CD14-positive monocyte (primary cell): Measurements from ENCODE around the gene DIDO1. TPM values are rescaled to one million over a fixed set of nuclear protein-coding genes. Genes with fewer than 3 reads are reported as not detected.
"Not testable (repeated sequence)": the region's sequence is repeated elsewhere in the genome, so short reads cannot be mapped to it uniquely, and the experiment has no call there.

Experiments
- DNase-seq, 3 donors: peaks; one replicate each; pipeline ENCODE4 v3.0.0-alpha.2; 2011 to 2022
- H2AFZ ChIP-seq: 2 replicates; pipeline ENCODE4 v1.6.0; 2012; ENCODE audit warnings: mild to moderate bottlenecking, low read depth, low read length, inconsistent platforms; ENCODE audit not compliant: insufficient read depth, poor library complexity, severe bottlenecking
- H3K27ac ChIP-seq, 2 donors: 1 replicate in 1 of 2; 2 replicates in 1 of 2; pipeline ENCODE4 v1.5.1; 2012 to 2013; ENCODE audit warnings: low read length in 2 of 2, control low read depth in 1 of 2, inconsistent platforms in 1 of 2, low read depth in 1 of 2, mild to moderate bottlenecking in 1 of 2
- H3K27me3 ChIP-seq, 2 donors: one replicate each; pipeline versions ENCODE4 v1.6.0 to v1.6.1; 2011 to 2013; ENCODE audit warnings: low read length in 2 of 2; ENCODE audit not compliant: control insufficient read depth in 2 of 2, insufficient read depth in 2 of 2
- H3K36me3 ChIP-seq, 2 donors: replicated peaks in 1 of 2; 1 replicate in 1 of 2; 2 replicates in 1 of 2; pipeline versions ENCODE4 v1.5.1 to v1.6.1; 2012 to 2013; ENCODE audit warnings: low read length in 2 of 2, control low read depth in 1 of 2, inconsistent platforms in 1 of 2, mild to moderate bottlenecking in 1 of 2; ENCODE audit not compliant: insufficient read depth in 2 of 2, control insufficient read depth in 1 of 2
- H3K4me1 ChIP-seq, 2 donors: 1 replicate in 1 of 2; 2 replicates in 1 of 2; pipeline versions ENCODE4 v1.5.1 to v1.6.1; 2012 to 2013; ENCODE audit warnings: low read length in 2 of 2, control low read depth in 1 of 2, inconsistent platforms in 1 of 2, mild to moderate bottlenecking in 1 of 2, moderate library complexity in 1 of 2; ENCODE audit not compliant: insufficient read depth in 2 of 2, control insufficient read depth in 1 of 2
- H3K4me2 ChIP-seq: replicated peaks from 2 replicates; pipeline ENCODE3; 2012; ENCODE audit warnings: low read length, moderate library complexity, mild to moderate bottlenecking; ENCODE audit not compliant: poor library complexity, severe bottlenecking; ENCODE audit errors: extremely low read depth
- H3K4me3 ChIP-seq, 3 experiments: fragments of 200-600 bp in 1 of 3; sonication (generic) in 1 of 3; replicated peaks in 1 of 3; 1 replicate in 2 of 3; 2 replicates in 1 of 3; pipeline ENCODE4 v1.5.1; 2011 to 2013; ENCODE audit warnings: low read length in 3 of 3, mild to moderate bottlenecking in 3 of 3, control low read depth in 2 of 3, low read depth in 2 of 3, inconsistent platforms in 1 of 3, moderate library complexity in 1 of 3
- H3K79me2 ChIP-seq: 2 replicates; pipeline ENCODE4 v1.6.0; 2012; ENCODE audit warnings: mild to moderate bottlenecking, control low read depth, inconsistent platforms, low read length, moderate library complexity; ENCODE audit not compliant: insufficient read depth
- H3K9ac ChIP-seq: 2 replicates; pipeline ENCODE4 v1.6.0; 2017; ENCODE audit warnings: low read length, mild to moderate bottlenecking; ENCODE audit not compliant: insufficient read depth, poor library complexity, severe bottlenecking
- H3K9me3 ChIP-seq, 2 donors: replicated peaks in 1 of 2; 1 replicate in 1 of 2; 2 replicates in 1 of 2; pipeline versions ENCODE4 v1.5.1 to v1.6.1; 2012 to 2013; ENCODE audit warnings: low read length in 2 of 2, control low read depth in 1 of 2; ENCODE audit not compliant: control insufficient read depth in 1 of 2, insufficient read depth in 1 of 2
- H4K20me1 ChIP-seq: 2 replicates; pipeline ENCODE4 v1.6.0; 2012; ENCODE audit warnings: mild to moderate bottlenecking, low read length, control low read depth, moderate library complexity; ENCODE audit not compliant: insufficient read depth
- H3K27ac Mint-ChIP-seq, 7 donors: one replicate each; pipeline ENCODE4 v1.8.0; 2020; ENCODE audit warnings: mild to moderate bottlenecking in 7 of 7, mixed read lengths in 7 of 7, moderate library complexity in 6 of 7, inconsistent platforms in 2 of 7
- H3K27me3 Mint-ChIP-seq, 3 donors: one replicate each; pipeline ENCODE4 v1.8.0; 2021 to 2022; ENCODE audit warnings: low read depth in 3 of 3, mild to moderate bottlenecking in 3 of 3, mixed read lengths in 3 of 3, moderate library complexity in 3 of 3, inconsistent platforms in 1 of 3
- H3K36me3 Mint-ChIP-seq, 2 donors: one replicate each; pipeline ENCODE4 v1.8.0; 2020; ENCODE audit warnings: mixed read lengths in 2 of 2, inconsistent platforms in 1 of 2, mild to moderate bottlenecking in 1 of 2
- H3K4me1 Mint-ChIP-seq: one replicate; pipeline ENCODE4 v1.8.0; 2020; ENCODE audit warnings: mild to moderate bottlenecking, mixed read lengths
- H3K4me3 Mint-ChIP-seq, 2 donors: one replicate each; pipeline ENCODE4 v1.8.0; 2020; ENCODE audit warnings: mild to moderate bottlenecking in 2 of 2, mixed read lengths in 2 of 2, moderate library complexity in 1 of 2
- H3K9me3 Mint-ChIP-seq, 7 donors: one replicate each; pipeline ENCODE4 v1.8.0; 2020 to 2022; ENCODE audit warnings: mixed read lengths in 7 of 7, mild to moderate bottlenecking in 6 of 7, moderate library complexity in 6 of 7, inconsistent platforms in 2 of 7
- WGBS: methylation state at CpG from one replicate; pipeline ENCODE4 v1.1.5; 2013; ENCODE audit warnings: missing lambda C conversion rate; ENCODE audit not compliant: insufficient coverage; 5-methylcytosine and 5-hydroxymethylcytosine counted together
- intact Hi-C, 2 donors: fragments of 100-400 bp; cut with micrococcal nuclease; formaldehyde crosslinking; loops; one replicate each; pipeline versions ENCODE4 v1.15.0 to v1.15.1; 2023
- polyA plus RNA-seq, 3 donors: library from polyadenylated mRNA; depleted of rRNA in 1 of 3; unstranded in 2 of 3; stranded (reverse) in 1 of 3; fragments of 300-500 nt in 2 of 3; fragments of >200 nt in 1 of 3; fragmentation: Illumina TruSeq in 2 of 3; gene quantifications; 1 replicate in 2 of 3; 2 replicates in 1 of 3; pipeline ENCODE4 v1.2.3, GENCODE V29; 2012 to 2021
- TF ChIP-seq, protein P1 (sequence below): fragments of 200-600 bp; IDR thresholded peaks from one replicate; pipeline ENCODE4 v1.8.0; 2022; ENCODE audit warnings: antibody characterized with exemption, mild to moderate bottlenecking

Gene DIDO1
- polyA plus RNA-seq, 3 donors = 8.5 to 23.8 (median 12.9) TPM

DNA sequence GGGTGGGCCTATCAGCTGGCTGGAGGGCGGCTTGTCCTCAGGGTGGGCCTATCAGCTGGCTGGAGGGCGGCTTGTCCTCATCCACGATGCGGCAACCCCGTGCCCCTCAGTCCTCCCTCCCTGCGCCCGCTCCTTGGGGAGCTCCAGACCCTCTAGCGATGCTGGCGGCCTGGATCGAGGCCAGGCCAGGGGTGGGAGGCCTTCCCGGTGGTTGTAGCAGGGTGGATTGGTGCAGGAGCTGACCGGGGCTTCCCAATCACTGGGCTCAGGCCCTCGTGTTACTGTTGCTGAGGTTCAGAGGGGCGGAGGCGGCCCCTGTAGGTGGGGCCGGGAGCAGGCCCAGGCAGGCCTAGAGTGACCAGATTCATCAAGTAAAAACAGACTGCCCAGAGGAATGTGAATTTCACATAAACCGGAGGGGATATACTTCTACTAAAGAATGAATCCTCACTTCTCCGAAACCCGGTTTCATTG, 35.0 kb upstream of the DIDO1 start:
- DNase-seq = no peak
- TF ChIP-seq, protein P1, sequence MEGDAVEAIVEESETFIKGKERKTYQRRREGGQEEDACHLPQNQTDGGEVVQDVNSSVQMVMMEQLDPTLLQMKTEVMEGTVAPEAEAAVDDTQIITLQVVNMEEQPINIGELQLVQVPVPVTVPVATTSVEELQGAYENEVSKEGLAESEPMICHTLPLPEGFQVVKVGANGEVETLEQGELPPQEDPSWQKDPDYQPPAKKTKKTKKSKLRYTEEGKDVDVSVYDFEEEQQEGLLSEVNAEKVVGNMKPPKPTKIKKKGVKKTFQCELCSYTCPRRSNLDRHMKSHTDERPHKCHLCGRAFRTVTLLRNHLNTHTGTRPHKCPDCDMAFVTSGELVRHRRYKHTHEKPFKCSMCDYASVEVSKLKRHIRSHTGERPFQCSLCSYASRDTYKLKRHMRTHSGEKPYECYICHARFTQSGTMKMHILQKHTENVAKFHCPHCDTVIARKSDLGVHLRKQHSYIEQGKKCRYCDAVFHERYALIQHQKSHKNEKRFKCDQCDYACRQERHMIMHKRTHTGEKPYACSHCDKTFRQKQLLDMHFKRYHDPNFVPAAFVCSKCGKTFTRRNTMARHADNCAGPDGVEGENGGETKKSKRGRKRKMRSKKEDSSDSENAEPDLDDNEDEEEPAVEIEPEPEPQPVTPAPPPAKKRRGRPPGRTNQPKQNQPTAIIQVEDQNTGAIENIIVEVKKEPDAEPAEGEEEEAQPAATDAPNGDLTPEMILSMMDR = no peak
- Histone ChIP-seq H3K27ac (no peak overlapping the region), H4K20me1 (no peaks in the 10 kb centered on the region), H3K4me1 (peaks cover 11% of the 10 kb centered on the region in 2 donors), H3K4me3 (no peak overlapping the region), H3K36me3 (peaks cover 16 to 45% of the 10 kb centered on the region in 2 donors), H2AFZ (no peak overlapping the region), H3K79me2 (no peaks in the 10 kb centered on the region), H3K27me3 (no peaks in the 10 kb centered on the region), H3K9me3 (no peaks in the 10 kb centered on the region), H3K9ac (no peak overlapping the region), H3K4me2 (no peak overlapping the region)
- H3K27me3 Mint-ChIP-seq = peaks cover 0 to 2% (median 2%) of the 10 kb centered on the region in 3 donors
- 98% methylated on average over 7 of the region's 19 CpGs for WGBS
- H3K36me3 Mint-ChIP-seq = peaks cover 32 to 60% of the 10 kb centered on the region in 2 donors
- H3K9me3 Mint-ChIP-seq = no peaks in the 10 kb centered on the region
- intact Hi-C loops = no loop called here
- H3K27ac Mint-ChIP-seq = no peak overlapping the region
- H3K4me3 Mint-ChIP-seq = no peak overlapping the region
- H3K4me1 Mint-ChIP-seq = peaks cover 20% of the 10 kb centered on the region

DNA sequence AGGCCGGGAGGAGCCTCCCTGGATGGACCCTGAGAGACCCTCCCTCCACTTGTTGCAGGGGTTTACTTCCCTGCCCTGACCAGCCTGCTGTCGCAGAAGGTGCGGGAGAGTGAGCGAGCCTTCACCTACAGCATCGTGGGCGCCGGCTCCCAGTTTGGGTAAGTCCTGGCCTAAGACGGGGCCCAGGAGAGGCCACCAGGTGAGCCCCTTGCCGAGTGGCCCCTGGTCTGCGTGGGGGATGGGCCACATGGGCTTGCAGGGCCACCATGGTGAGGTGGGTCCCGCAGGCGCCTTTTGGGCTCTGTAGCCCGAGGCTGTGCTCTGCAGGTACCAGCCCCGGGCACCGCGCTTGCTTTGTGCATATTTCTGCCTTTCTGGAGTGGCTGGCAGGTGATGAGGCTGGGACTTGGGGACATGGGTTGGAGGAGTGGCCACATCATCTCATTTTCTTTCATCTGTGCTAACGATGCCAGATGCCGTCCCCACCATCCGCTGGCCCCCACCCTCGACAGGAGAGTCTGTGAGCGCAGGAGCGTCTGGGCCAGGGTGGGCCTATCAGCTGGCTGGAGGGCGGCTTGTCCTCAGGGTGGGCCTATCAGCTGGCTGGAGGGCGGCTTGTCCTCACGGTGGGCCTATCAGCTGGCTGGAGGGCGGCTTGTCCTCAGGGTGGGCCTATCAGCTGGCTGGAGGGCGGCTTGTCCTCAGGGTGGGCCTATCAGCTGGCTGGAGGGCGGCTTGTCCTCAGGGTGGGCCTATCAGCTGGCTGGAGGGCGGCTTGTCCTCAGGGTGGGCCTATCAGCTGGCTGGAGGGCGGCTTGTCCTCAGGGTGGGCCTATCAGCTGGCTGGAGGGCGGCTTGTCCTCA, 34.4 kb upstream of the DIDO1 start:
- peaks cover 11% of the 10 kb centered on the region in 2 donors for H3K4me1 ChIP-seq
- H3K79me2 ChIP-seq, intact Hi-C loops, H3K27me3 ChIP-seq, H2AFZ ChIP-seq, H3K27ac ChIP-seq, H3K27me3 Mint-ChIP-seq, H3K9me3 Mint-ChIP-seq, H3K27ac Mint-ChIP-seq, H3K4me2 ChIP-seq, DNase-seq, H4K20me1 ChIP-seq, H3K4me3 ChIP-seq, H3K9me3 ChIP-seq, H3K9ac ChIP-seq, H3K4me3 Mint-ChIP-seq: not testable (repeated sequence)
- H3K36me3 ChIP-seq = peaks cover 16 to 45% of the 10 kb centered on the region in 2 donors
- 97% methylated on average over 11 of the region's 31 CpGs for WGBS
- H3K4me1 Mint-ChIP-seq = peaks cover 22% of the 10 kb centered on the region
- H3K36me3 Mint-ChIP-seq = peaks cover 33 to 63% of the 10 kb centered on the region in 2 donors
